MCF 10A (cell line): ENCODE results near the gene MGAT3. TPM values are rescaled to one million over a fixed set of nuclear protein-coding genes. Genes with fewer than 3 reads are reported as not detected.

Experiments used
- BruUV-seq: library from RNA; stranded (reverse); fragments of 400-500 nt; replicated peaks from 2 replicates; lab custom pipeline; 2021; lab: Mats Ljungman, UMichigan
- CTCF ChIA-PET: fragments of 300-600 bp; sonication (Branson Sonifier 250); formaldehyde crosslinking; extraction: SDS; loops from one replicate; lab custom pipeline; 2021; ENCODE audit warnings: antibody characterized with exemption, inconsistent platforms; lab: Yijun Ruan, JAX
- POLR2A ChIA-PET: fragments of 300-600, 350-650 bp; sonication (Branson Sonifier 250); formaldehyde crosslinking; extraction: SDS; loops from one replicate; lab custom pipeline; 2020; ENCODE audit warnings: antibody characterized with exemption, inconsistent platforms; lab: Yijun Ruan, JAX
- DNase-seq: peaks from one replicate; pipeline ENCODE4 v3.0.0-alpha.2; 2018; ENCODE audit not compliant: unreplicated experiment
- H3K27ac Mint-ChIP-seq: one replicate; pipeline ENCODE4 v1.8.0; 2022; ENCODE audit warnings: mild to moderate bottlenecking, low read depth, mixed read lengths; ENCODE audit not compliant: unreplicated experiment
- H3K27me3 Mint-ChIP-seq: one replicate; pipeline ENCODE4 v1.8.0; 2022; ENCODE audit warnings: mixed read lengths; ENCODE audit not compliant: insufficient read depth, unreplicated experiment
- H3K36me3 Mint-ChIP-seq: one replicate; pipeline ENCODE4 v1.8.0; 2022; ENCODE audit warnings: mild to moderate bottlenecking, moderate library complexity, mixed read lengths; ENCODE audit not compliant: insufficient read depth, unreplicated experiment
- H3K4me1 Mint-ChIP-seq: one replicate; pipeline ENCODE4 v1.8.0; 2022; ENCODE audit warnings: mixed read lengths; ENCODE audit not compliant: insufficient read depth, unreplicated experiment
- H3K4me3 Mint-ChIP-seq: one replicate; pipeline ENCODE4 v1.8.0; 2022; ENCODE audit warnings: mild to moderate bottlenecking, moderate library complexity, mixed read lengths; ENCODE audit not compliant: unreplicated experiment
- H3K9me3 Mint-ChIP-seq: one replicate; pipeline ENCODE4 v1.8.0; 2022; ENCODE audit warnings: mixed read lengths; ENCODE audit not compliant: unreplicated experiment
- CTCF ChIP-seq: fragments of 200-600 bp; IDR thresholded peaks from one replicate; pipeline ENCODE4 v1.8.0; 2022; ENCODE audit warnings: antibody characterized with exemption, mild to moderate bottlenecking; ENCODE audit not compliant: unreplicated experiment
- intact Hi-C: fragments of 100-400 bp; cut with micrococcal nuclease; formaldehyde crosslinking; loops from 2 replicates; pipeline ENCODE4 v1.14.1; 2022
- total RNA-seq: library from RNA; stranded (reverse); gene quantifications from 2 replicates; pipeline ENCODE4 v1.2.3, GENCODE V29; 2022

The MGAT3 gene
- total RNA-seq, 1 experiment from 2014 or later, result not detected

DNA sequence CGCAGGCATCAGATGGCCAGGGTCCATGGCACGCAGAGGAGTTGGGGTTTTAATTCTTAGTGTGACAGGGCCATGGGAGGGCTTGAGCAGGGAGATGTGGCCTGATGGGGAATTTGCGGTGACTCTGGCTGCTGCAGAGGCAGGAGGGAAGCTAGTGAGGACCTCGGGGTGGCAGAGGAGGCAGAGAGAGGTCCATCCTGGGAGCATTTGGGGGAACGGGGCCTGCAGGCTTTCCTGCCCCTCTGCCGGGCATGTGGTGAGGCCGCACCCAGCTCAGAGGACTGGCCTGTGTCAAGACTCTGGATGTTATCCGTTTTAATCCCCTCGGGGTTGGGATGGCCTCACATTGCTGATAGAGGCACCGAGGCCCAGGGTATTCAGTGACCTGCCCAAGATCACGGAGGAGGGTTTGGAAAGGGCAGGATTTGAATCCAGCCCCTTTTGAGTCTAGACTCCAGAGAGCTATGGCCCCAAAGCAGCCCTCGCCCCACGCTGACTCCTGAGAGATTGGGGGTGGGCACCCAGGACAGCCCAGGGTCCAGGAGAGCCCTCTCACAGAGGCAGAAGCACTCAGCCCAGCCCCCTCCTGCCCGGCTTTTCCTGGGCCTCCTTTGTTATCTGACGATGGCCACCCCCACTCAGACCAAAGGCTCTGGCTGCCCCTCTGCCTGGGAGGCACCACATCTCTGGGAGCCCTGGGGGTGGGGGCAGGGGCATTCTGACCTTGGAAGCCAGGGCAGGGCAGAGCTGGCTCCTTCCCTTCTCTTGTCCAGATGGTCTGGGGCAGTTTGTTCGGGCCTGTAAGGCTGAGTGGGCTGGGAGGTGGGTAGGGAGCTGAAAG, 13.9 kb downstream of the MGAT3 start:
- no peaks in the 10 kb centered on the region for H3K27me3 Mint-ChIP-seq
- no TSS peak for BruUV-seq
- CTCF ChIA-PET, result no interaction called here
- no peak for TF ChIP-seq CTCF
- H3K4me1 Mint-ChIP-seq, result peaks cover 5% of the 10 kb centered on the region
- no peak overlapping the region for H3K4me3 Mint-ChIP-seq
- DNase-seq, result no peak
- H3K27ac Mint-ChIP-seq, result no peak overlapping the region
- no peaks in the 10 kb centered on the region for H3K9me3 Mint-ChIP-seq
- intact Hi-C loops, result no loop called here
- H3K36me3 Mint-ChIP-seq, result no peaks in the 10 kb centered on the region
- POLR2A ChIA-PET, result no interaction called here

DNA sequence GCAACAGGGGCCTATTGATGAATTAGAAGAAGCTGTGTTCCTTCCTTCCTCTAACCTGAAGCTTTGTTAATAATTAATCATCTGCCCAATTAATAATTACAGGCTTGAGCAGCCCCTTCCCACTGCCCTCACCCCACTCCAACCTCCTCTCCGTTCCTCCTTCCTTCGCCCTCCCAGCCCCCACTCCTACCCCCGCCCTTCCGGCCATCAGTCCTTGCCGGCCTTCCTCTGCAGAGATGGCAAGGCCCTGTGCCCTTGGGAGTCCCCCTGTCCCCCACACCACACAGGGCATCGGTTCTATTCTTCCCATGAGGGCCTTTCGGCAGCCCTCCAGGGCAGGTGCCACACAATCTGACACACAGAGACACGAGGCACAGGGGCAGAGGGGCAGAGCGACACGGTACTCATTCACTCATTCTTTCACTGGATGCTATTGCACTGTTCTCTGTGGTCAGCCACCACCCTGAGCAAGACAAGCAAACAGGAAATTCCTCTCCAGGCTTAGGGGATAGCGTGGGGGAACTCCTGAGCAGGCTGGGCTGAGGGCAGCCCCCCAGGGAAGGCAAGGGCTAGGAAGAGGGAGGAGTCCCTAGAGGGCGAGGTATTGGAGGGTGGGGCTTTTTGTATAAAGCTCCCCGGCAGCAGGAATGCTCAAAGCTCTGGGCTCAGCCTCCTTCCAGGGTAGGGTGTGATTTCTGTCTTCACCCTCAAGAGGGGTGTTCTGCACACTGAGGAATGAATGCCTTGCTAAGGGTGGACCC, 14.7 kb downstream of the MGAT3 start:
- ChIA-PET CTCF (no interaction called here), POLR2A (no interaction called here)
- no peak for DNase-seq
- H3K27ac Mint-ChIP-seq, result no peak overlapping the region
- no peaks in the 10 kb centered on the region for H3K36me3 Mint-ChIP-seq
- H3K4me3 Mint-ChIP-seq, result no peak overlapping the region
- TF ChIP-seq CTCF, result no peak
- H3K27me3 Mint-ChIP-seq, result no peaks in the 10 kb centered on the region
- no peaks in the 10 kb centered on the region for H3K9me3 Mint-ChIP-seq
- intact Hi-C loops, result no loop called here
- no TSS peak for BruUV-seq
- peaks cover 5% of the 10 kb centered on the region for H3K4me1 Mint-ChIP-seq

- POLR2A ChIA-PET, result no interaction called here
- Mint-ChIP-seq H3K9me3 (no peaks in the 10 kb centered on the region), H3K4me1 (peaks cover 5% of the 10 kb centered on the region), H3K4me3 (no peak overlapping the region), H3K27ac (no peak overlapping the region), H3K27me3 (no peaks in the 10 kb centered on the region), H3K36me3 (no peaks in the 10 kb centered on the region)
- intact Hi-C loops, result no loop called here
- no peak for TF ChIP-seq CTCF
- BruUV-seq, result no TSS peak
- CTCF ChIA-PET, result interaction anchor here (1.0 kb wide), 1 partner anchor 129 kb away, joined by 5 read pairs; no protein-coding TSS in a partner anchor
- no peak for DNase-seq
Observed at GRCh38 chr22:39472570-39473556, 16.1 kb downstream of the MGAT3 start.
